ENCODE data around the gene SGK1. TPM values are rescaled to one million over a fixed set of nuclear protein-coding genes. Genes with fewer than 3 reads are reported as not detected.
"Not testable (repeated sequence)": the region's sequence is repeated elsewhere in the genome, so short reads cannot be mapped to it uniquely, and the experiment has no call there.

Gene SGK1
- total RNA-seq, 1 donor from 2014 or later = 15.6 TPM

- intact Hi-C loops (cut with micrococcal nuclease) = no loop called here
Measured at GRCh38 chr6:134233180-134233955, 84.5 kb downstream of the SGK1 start.

- intact Hi-C loops (cut with micrococcal nuclease) = no loop called here
Measured at GRCh38 chr6:134230940-134231339, 87.0 kb downstream of the SGK1 start.

GRCh38 chr6:134230087-134230700 is 87.7 kb downstream of the SGK1 start:
- intact Hi-C loops (cut with micrococcal nuclease) = no loop called here

GRCh38 chr6:134229520-134229919 is 88.4 kb downstream of the SGK1 start:
- intact Hi-C loops (cut with micrococcal nuclease) = no loop called here

- intact Hi-C loops (cut with micrococcal nuclease) = no loop called here
Measured at GRCh38 chr6:134223796-134224420, 94.0 kb downstream of the SGK1 start.

GRCh38 chr6:134221250-134221649 is 96.7 kb downstream of the SGK1 start:
- intact Hi-C loops (cut with micrococcal nuclease) = no loop called here

- intact Hi-C loops (cut with micrococcal nuclease) = no loop called here
Measured at GRCh38 chr6:134217798-134218140, 100.1 kb downstream of the SGK1 start.

- intact Hi-C loops (cut with micrococcal nuclease) = no loop called here
Measured at GRCh38 chr6:134217105-134217797, 100.7 kb downstream of the SGK1 start.

GRCh38 chr6:134216301-134217010 is 101.5 kb downstream of the SGK1 start:
- intact Hi-C loops (cut with micrococcal nuclease) = no loop called here

- intact Hi-C loops (cut with micrococcal nuclease) = not testable (repeated sequence)
Measured at GRCh38 chr6:134213410-134213809, 104.5 kb downstream of the SGK1 start.

- intact Hi-C loops (cut with micrococcal nuclease) = no loop called here
Measured at GRCh38 chr6:134211297-134211696, 106.6 kb downstream of the SGK1 start.

GRCh38 chr6:134207421-134207820 is 110.5 kb downstream of the SGK1 start:
- intact Hi-C loops (cut with micrococcal nuclease) = no loop called here

- intact Hi-C loops (cut with micrococcal nuclease) = no loop called here
Measured at GRCh38 chr6:134205366-134205765, 112.5 kb downstream of the SGK1 start.

- intact Hi-C loops (cut with micrococcal nuclease) = not testable (repeated sequence)
Measured at GRCh38 chr6:134204759-134205158, 113.2 kb downstream of the SGK1 start.

GRCh38 chr6:134204031-134204430 is 113.9 kb downstream of the SGK1 start:
- intact Hi-C loops (cut with micrococcal nuclease) = no loop called here

- intact Hi-C loops (cut with micrococcal nuclease) = no loop called here
Measured at GRCh38 chr6:134201716-134202115, 116.2 kb downstream of the SGK1 start.

GRCh38 chr6:134199848-134200606 is 117.9 kb downstream of the SGK1 start:
- intact Hi-C loops (cut with micrococcal nuclease) = no loop called here

GRCh38 chr6:134198093-134198492 is 119.8 kb downstream of the SGK1 start:
- intact Hi-C loops (cut with micrococcal nuclease) = no loop called here

- intact Hi-C loops (cut with micrococcal nuclease) = not testable (repeated sequence)
Measured at GRCh38 chr6:134197685-134198084, 120.2 kb downstream of the SGK1 start.

- intact Hi-C loops (cut with micrococcal nuclease) = no loop called here
Measured at GRCh38 chr6:134196568-134197193, 121.2 kb downstream of the SGK1 start.

All from T-helper 2 cell treated with Interferon-gamma antibody and Interleukin-4, amounts not matched to agents 100 ng/mL and 5 ng/mL, for 36 hours (primary cell).